HepG2 (cell line): ENCODE results near the gene DQX1. TPM values are rescaled to one million over a fixed set of nuclear protein-coding genes. Genes with fewer than 3 reads are reported as not detected.
A peak's percentile ranks its signal among the peaks of the same experiment; 100 is the strongest.

Source experiments
- ATAC-seq: fragments of 200-7000 bp; cut with Tn5 transposase; 3 replicates; pipeline ENCODE4 v1.9.1; 2020; ENCODE audit warnings: mild to moderate bottlenecking, moderate library complexity
- BruUV-seq: library from RNA; stranded (reverse); fragments of 400-500 nt; replicated peaks from 2 replicates; lab custom pipeline; 2021; lab: Mats Ljungman, UMichigan
- CTCF ChIA-PET: fragments of 300-600 bp; formaldehyde crosslinking; extraction: SDS; loops from one replicate; lab custom pipeline; 2021; ENCODE audit warnings: low total read pairs, inconsistent platforms, low intra/inter-chr PET ratio; lab: Yijun Ruan, JAX
- POLR2A ChIA-PET: fragments of 350-600 bp; sonication (Branson Sonifier 250); formaldehyde crosslinking; loops from one replicate; lab custom pipeline; 2020; ENCODE audit warnings: antibody characterized with exemption, inconsistent platforms; lab: Yijun Ruan, JAX
- DNase-seq: peaks from one replicate; pipeline ENCODE4 v3.0.0-alpha.2; 2015; ENCODE audit warnings: low spot score
- FAIRE-seq: peaks from 3 replicates; lab custom pipeline; 2011; peaks lifted over from hg19 to GRCh38; lab: Jason Lieb, UNC
- H2AFZ ChIP-seq: one replicate; pipeline ENCODE4 v1.6.1; 2011; ENCODE audit warnings: low read length, inconsistent platforms
- H3K27ac ChIP-seq: fragments of 300-600 bp; 3 replicates; pipeline ENCODE4 v1.8.0; 2011; ENCODE audit warnings: mixed run types, mild to moderate bottlenecking, mixed read lengths, low read length, inconsistent platforms; ENCODE audit not compliant: insufficient read depth; ENCODE audit errors: extremely low read length
- H3K27me3 ChIP-seq, 2 experiments: fragments of 200-600 bp in 1 of 2; 2 replicates in 1 of 2; 3 replicates in 1 of 2; pipeline versions ENCODE4 v1.6.0 to v1.8.0; 2011; ENCODE audit warnings: low read length in 2 of 2, mild to moderate bottlenecking in 2 of 2, moderate library complexity in 2 of 2, inconsistent platforms in 1 of 2; ENCODE audit not compliant: insufficient read depth in 2 of 2, control insufficient read depth in 1 of 2
- H3K36me3 ChIP-seq, 2 experiments: fragments of 200-600 bp in 1 of 2; replicated peaks in 1 of 2; 2 replicates in 1 of 2; 3 replicates in 1 of 2; pipeline versions ENCODE4 v1.5.1 to v1.8.0; 2011; ENCODE audit warnings: low read length in 2 of 2, inconsistent platforms in 1 of 2; ENCODE audit not compliant: insufficient read depth in 2 of 2, control insufficient read depth in 1 of 2
- H3K4me1 ChIP-seq: 2 replicates; pipeline ENCODE4 v1.5.1; 2012; ENCODE audit warnings: low read length, inconsistent platforms; ENCODE audit not compliant: insufficient read depth
- H3K4me2 ChIP-seq: 2 replicates; pipeline ENCODE4 v1.6.0; 2011; ENCODE audit warnings: low read depth, low read length, inconsistent platforms
- H3K4me3 ChIP-seq, 3 experiments: fragments of 200-600 bp in 1 of 3; sonication (generic), shearing (Covaris generic) in 1 of 3; replicated peaks in 1 of 3; 2 replicates each; pipeline ENCODE4 v1.5.1; 2011 to 2016; ENCODE audit warnings: low read length in 3 of 3, inconsistent platforms in 2 of 3, low read depth in 2 of 3, mild to moderate bottlenecking in 2 of 3, control low read depth in 1 of 3, mixed read lengths in 1 of 3; ENCODE audit not compliant: insufficient read depth in 1 of 3
- H3K79me2 ChIP-seq: one replicate; pipeline ENCODE4 v1.6.1; 2011; ENCODE audit warnings: low read length, inconsistent platforms; ENCODE audit not compliant: insufficient read depth
- H3K9ac ChIP-seq: 2 replicates; pipeline ENCODE4 v1.6.0; 2011; ENCODE audit warnings: mild to moderate bottlenecking, low read depth, low read length, inconsistent platforms; ENCODE audit not compliant: insufficient read depth
- H3K9me3 ChIP-seq: 2 replicates; pipeline ENCODE4 v1.5.1; 2012; ENCODE audit warnings: mild to moderate bottlenecking, low read length
- H4K20me1 ChIP-seq: 2 replicates; pipeline ENCODE4 v1.6.0; 2011; ENCODE audit warnings: inconsistent platforms, mild to moderate bottlenecking, low read length, moderate library complexity; ENCODE audit not compliant: insufficient read depth
- EZH2 ChIP-seq: conservative IDR thresholded peaks from 2 replicates; pipeline ENCODE4 v1.6.1; 2012; ENCODE audit warnings: mild to moderate bottlenecking, low read depth, low read length, moderate library complexity
- KDM5B ChIP-seq: sonication (generic); formaldehyde crosslinking; IDR thresholded peaks from 2 replicates; pipeline ENCODE4 v1.4.0; 2020; ENCODE audit warnings: missing genetic modification reagents, mild to moderate bottlenecking, borderline replicate concordance
- PHF8 ChIP-seq: sonication (generic); formaldehyde crosslinking; IDR thresholded peaks from 2 replicates; pipeline ENCODE4 v1.5.0; 2020; ENCODE audit warnings: missing genetic modification reagents
- POLR2A ChIP-seq, 2 experiments: IDR thresholded peaks; 2 replicates each; pipeline ENCODE4 v1.6.1; 2011; ENCODE audit warnings: low read depth in 2 of 2, low read length in 2 of 2, mild to moderate bottlenecking in 1 of 2, moderate library complexity in 1 of 2; ENCODE audit not compliant: insufficient read depth in 1 of 2
- POLR2AphosphoS5 ChIP-seq: IDR thresholded peaks from 2 replicates; pipeline ENCODE4 v1.6.1; 2012; ENCODE audit warnings: low read depth, low read length
- POLR2G ChIP-seq: fragments of 200-400 bp; formaldehyde crosslinking; IDR thresholded peaks from 2 replicates; pipeline ENCODE4 v1.6.1; 2018; ENCODE audit warnings: mild to moderate bottlenecking, low read depth, low read length, moderate library complexity
- PRPF4 ChIP-seq: fragments of 200-400 bp; formaldehyde crosslinking; IDR thresholded peaks from 2 replicates; pipeline ENCODE4 v1.6.1; 2016; ENCODE audit warnings: low read length, low read depth; ENCODE audit not compliant: poor library complexity, severe bottlenecking
- RBFOX2 ChIP-seq: fragments of 200-400 bp; formaldehyde crosslinking; IDR thresholded peaks from 2 replicates; pipeline ENCODE4 v1.6.1; 2017; ENCODE audit warnings: low read depth, mild to moderate bottlenecking, low read length
- SALL1 ChIP-seq: sonication (generic); formaldehyde crosslinking; IDR thresholded peaks from 2 replicates; pipeline ENCODE4 v1.8.0; 2022; ENCODE audit warnings: mild to moderate bottlenecking, missing genetic modification reagents
- SIX1 ChIP-seq: sonication (generic); formaldehyde crosslinking; IDR thresholded peaks from 2 replicates; pipeline ENCODE4 v1.4.0; 2020; ENCODE audit warnings: missing genetic modification reagents, borderline replicate concordance
- SMARCC2 ChIP-seq: fragments of 450-650 bp; IDR thresholded peaks from 2 replicates; pipeline ENCODE4 v1.6.1; 2017; ENCODE audit warnings: antibody characterized with exemption, mild to moderate bottlenecking
- ZFX ChIP-seq: sonication (generic); formaldehyde crosslinking; IDR thresholded peaks from 2 replicates; pipeline ENCODE4 v1.4.0; 2020; ENCODE audit warnings: mild to moderate bottlenecking, low read depth, missing genetic modification reagents, moderate library complexity
- ZNF124 ChIP-seq: sonication (generic); formaldehyde crosslinking; IDR thresholded peaks from 2 replicates; pipeline ENCODE4 v1.4.0; 2020; ENCODE audit warnings: missing genetic modification reagents
- ZNF30 ChIP-seq: sonication (generic); formaldehyde crosslinking; IDR thresholded peaks from 2 replicates; pipeline ENCODE4 v1.5.0; 2020; ENCODE audit warnings: mild to moderate bottlenecking, missing genetic modification reagents
- ZNF33A ChIP-seq: sonication (generic); formaldehyde crosslinking; IDR thresholded peaks from 2 replicates; pipeline ENCODE4 v1.5.1; 2020; ENCODE audit warnings: missing genetic modification reagents, mild to moderate bottlenecking, moderate library complexity, borderline replicate concordance
- ZNF362 ChIP-seq: sonication (generic); formaldehyde crosslinking; IDR thresholded peaks from 2 replicates; pipeline ENCODE4 v1.4.0; 2020; ENCODE audit warnings: missing genetic modification reagents, mild to moderate bottlenecking, borderline replicate concordance
- ZNF746 ChIP-seq: sonication (generic); formaldehyde crosslinking; IDR thresholded peaks from 2 replicates; pipeline ENCODE4 v1.8.0; 2022; ENCODE audit warnings: mild to moderate bottlenecking, missing genetic modification reagents
- ZNF75D ChIP-seq: sonication (generic); formaldehyde crosslinking; IDR thresholded peaks from 2 replicates; pipeline ENCODE4 v1.8.1; 2023; ENCODE audit warnings: missing genetic modification reagents, mild to moderate bottlenecking, borderline replicate concordance
- ZNF83 ChIP-seq: sonication (generic); formaldehyde crosslinking; IDR thresholded peaks from 2 replicates; pipeline ENCODE4 v1.4.0; 2020; ENCODE audit warnings: missing genetic modification reagents, mild to moderate bottlenecking, borderline replicate concordance
- WGBS: methylation state at CpG from one replicate; pipeline ENCODE4 v1.1.6; 2017; ENCODE audit warnings: low lambda C conversion rate; 5-methylcytosine and 5-hydroxymethylcytosine counted together
- in situ Hi-C: cut with HindIII; loops from 2 replicates; pipeline ENCODE4 v1.10.0; 2017; ENCODE audit warnings: low pct_unique_long_range_greater_than_20kb; ENCODE audit not compliant: extremely low pct_ligation_motif_present
- intact Hi-C: fragments of 100-400 bp; cut with micrococcal nuclease; formaldehyde crosslinking; loops from one replicate; pipeline ENCODE4 v1.10.0; 2022; ENCODE audit not compliant: unreplicated experiment
- polyA plus RNA-seq, 8 experiments: library from polyadenylated mRNA; depleted of rRNA in 3 of 8; stranded (reverse) in 7 of 8; unstranded in 1 of 8; fragments of >200 nt; fragmentation: Illumina TruSeq in 4 of 8; extraction: Trizol in 4 of 8; gene quantifications; 2 replicates each; pipeline versions ENCODE4 v1.2.1 to v1.2.3, GENCODE V29; 2011 to 2016; ENCODE audit warnings: low read depth in 4 of 8, missing spikeins in 1 of 8, mixed read lengths in 1 of 8; ENCODE audit not compliant: insufficient read depth in 1 of 8
- total RNA-seq, 5 experiments: library from RNA; depleted of rRNA; stranded (reverse); fragments of >200 nt; fragmentation: Illumina TruSeq; extraction: Trizol; gene quantifications; 2 replicates each; pipeline ENCODE4 v1.2.3, GENCODE V29; 2016; ENCODE audit warnings: low read depth in 1 of 5
- TF ChIP-seq, protein P1 (sequence below): sonication (generic); formaldehyde crosslinking; IDR thresholded peaks from 2 replicates; pipeline ENCODE4 v1.5.1; 2020; ENCODE audit warnings: mild to moderate bottlenecking, missing genetic modification reagents, moderate library complexity

Gene DQX1
- total and polyA plus RNA-seq, 2 of the 13 experiments (the other 11 are each of a cell fraction or from before 2014, with no cell fraction given) = 27.6 to 89.8 TPM

- TF ChIP-seq KDM5B (CRISPR knock-in tag) = peak; percentile 77; the same call in 1 of the 2 replicates
- TF ChIP-seq, protein P1, sequence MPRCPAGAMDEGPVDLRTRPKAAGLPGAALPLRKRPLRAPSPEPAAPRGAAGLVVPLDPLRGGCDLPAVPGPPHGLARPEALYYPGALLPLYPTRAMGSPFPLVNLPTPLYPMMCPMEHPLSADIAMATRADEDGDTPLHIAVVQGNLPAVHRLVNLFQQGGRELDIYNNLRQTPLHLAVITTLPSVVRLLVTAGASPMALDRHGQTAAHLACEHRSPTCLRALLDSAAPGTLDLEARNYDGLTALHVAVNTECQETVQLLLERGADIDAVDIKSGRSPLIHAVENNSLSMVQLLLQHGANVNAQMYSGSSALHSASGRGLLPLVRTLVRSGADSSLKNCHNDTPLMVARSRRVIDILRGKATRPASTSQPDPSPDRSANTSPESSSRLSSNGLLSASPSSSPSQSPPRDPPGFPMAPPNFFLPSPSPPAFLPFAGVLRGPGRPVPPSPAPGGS (CRISPR knock-in tag) = peak; percentile 89
- no peak for TF ChIP-seq ZNF124
- peak; percentile 80 for TF ChIP-seq POLR2G
- no peak for TF ChIP-seq ZNF33A
Measured at GRCh38 chr2:74507145-74507925, 18.7 kb downstream of the DQX1 start, which contains the start of gene PCGF1 (continued).

- intact Hi-C loops (loop anchor here (2.0 kb wide), 1 partner anchor 81 kb away; no protein-coding TSS in a partner anchor), in situ Hi-C loops (no loop called here)
- 82% methylated on average over 14 of the region's 14 CpGs for WGBS
- Histone ChIP-seq H2AFZ (no peak overlapping the region), H3K27ac (peak overlapping the region; percentile 9), H3K9me3 (no peaks in the 10 kb centered on the region), H3K36me3 (no peaks in the 10 kb centered on the region; a peak in 3 of 5 replicates), H4K20me1 (no peaks in the 10 kb centered on the region), H3K9ac (peak overlapping the region; percentile 27; the same call in 1 of the 2 replicates), H3K4me3 (peak overlapping the region; percentile 5 to 26 (median 14); a peak in 2 of 6 replicates), H3K4me2 (peak overlapping the region; percentile 92), H3K27me3 (no peaks in the 10 kb centered on the region; a peak in 1 of 5 replicates), H3K79me2 (peaks cover 51% of the 10 kb centered on the region), H3K4me1 (peaks cover 69% of the 10 kb centered on the region)
- no peak for FAIRE-seq
- BruUV-seq = no TSS peak
- CTCF ChIA-PET = interaction anchor here (1.9 kb wide), 1 partner anchor 82 kb away, joined by 6 read pairs; no protein-coding TSS in a partner anchor
- no peak for ATAC-seq
- no peak for DNase-seq
- POLR2A ChIA-PET = interaction anchor here (0.8 to 16.5 kb wide), 14 partner anchors 9 to 76 kb away, joined by 3 to 795 read pairs (median 11); partner anchors contain the start of genes AUP1, CCDC142, DQX1 and HTRA2
- TF ChIP-seq PRPF4 (no peak), POLR2A (IDR thresholded peaks at IDR 0.05; ENCODE audit: insufficient read depth in 1 of 2, low read depth in 2 of 2, low read length in 2 of 2) (peak in 1 of 2 experiments; percentile 52; a peak in 2 of 4 replicates), ZFX (CRISPR knock-in tag) (no peak), SIX1 (no peak), SALL1 (CRISPR knock-in tag) (peak; percentile 2; the same call in 1 of the 2 replicates), SMARCC2 (no peak), POLR2AphosphoS5 (peak; percentile 29; the same call in 1 of the 2 replicates), ZNF362 (CRISPR knock-in tag) (no peak), ZNF75D (0 out of 2 replicates have a peak, but pooled peaks have one; percentile 46), EZH2 (no peak), RBFOX2 (peak; percentile 57; the same call in 1 of the 2 replicates), ZNF83 (no peak), PHF8 (CRISPR knock-in tag) (peak; percentile 30; the same call in 1 of the 2 replicates), ZNF30 (no peak), ZNF746 (no peak)
Measured at GRCh38 chr2:74505448-74506246, 20.4 kb downstream of the DQX1 start.
